ENCODE results near the gene PDIA2. TPM values are rescaled to one million over a fixed set of nuclear protein-coding genes. Genes with fewer than 3 reads are reported as not detected.
"Not testable (repeated sequence)": the region's sequence is repeated elsewhere in the genome, so short reads cannot be mapped to it uniquely, and the experiment has no call there.

Gene PDIA2
- polyA plus RNA-seq, 12 donors, result 0.27 to 2.4 (median 0.75) TPM; not detected in 2

- no peak for DNase-seq
Observed at GRCh38 chr16:325375-326145, 42.6 kb downstream of the PDIA2 start.

GRCh38 chr16:330741-331140 is 47.8 kb downstream of the PDIA2 start:
- no peak for DNase-seq

- DNase-seq, result peak; percentile 59
Observed at GRCh38 chr16:331181-331814, 48.3 kb downstream of the PDIA2 start.

- no peak for DNase-seq
Observed at GRCh38 chr16:333406-334094, 50.6 kb downstream of the PDIA2 start.

GRCh38 chr16:334164-334832 is 51.3 kb downstream of the PDIA2 start:
- DNase-seq, result not testable (repeated sequence)

- not testable (repeated sequence) for DNase-seq
Observed at GRCh38 chr16:334861-335632, 52.1 kb downstream of the PDIA2 start.

- DNase-seq, result no peak
Observed at GRCh38 chr16:336269-336668, 53.3 kb downstream of the PDIA2 start.

Other genes starting within 250 kb of the PDIA2 start
- gene POLR3K, start 229.6 kb upstream of the PDIA2 start, polyA plus RNA-seq (ENCODE audit: insufficient read length in 12 of 12), result 10 to 100 TPM in 1 of 12 donors, 1 to 10 TPM in 10, not detected in 1; 6.0 to 13.5 (median 7.8) TPM
- gene SNRNP25, start 229.3 kb upstream of the PDIA2 start, polyA plus RNA-seq (ENCODE audit: insufficient read length in 12 of 12), result 10 to 100 TPM in 11 of 12 donors, not detected in 1; 19.6 to 39.7 (median 23.7) TPM
- gene RHBDF1, start 210.5 kb upstream of the PDIA2 start, polyA plus RNA-seq (ENCODE audit: insufficient read length in 12 of 12), result 10 to 100 TPM in 11 of 12 donors, not detected in 1; 31.2 to 66.9 (median 42.5) TPM
- 10 to 100 TPM in 11 of 12 donors, not detected in 1; 16.8 to 38.1 (median 24.6) TPM for gene MPG, start 204.9 kb upstream of the PDIA2 start, polyA plus RNA-seq (ENCODE audit: insufficient read length in 12 of 12)
- gene NPRL3, start 144.5 kb upstream of the PDIA2 start, polyA plus RNA-seq (ENCODE audit: insufficient read length in 12 of 12), result 10 to 100 TPM in 11 of 12 donors, not detected in 1; 22.2 to 38.6 (median 24.9) TPM
- 10 to 100 TPM in 2 of 12 donors, 1 to 10 TPM in 7, under 1 TPM in 1, not detected in 2; 0.39 to 18.1 (median 2.9) TPM for gene HBZ, start 130.5 kb upstream of the PDIA2 start, polyA plus RNA-seq (ENCODE audit: insufficient read length in 12 of 12)
- gene HBM, start 117.2 kb upstream of the PDIA2 start, polyA plus RNA-seq (ENCODE audit: insufficient read length in 12 of 12), result 10 to 100 TPM in 4 of 12 donors, 1 to 10 TPM in 6, not detected in 2; 1.5 to 22.3 (median 6.9) TPM
- over 10,000 TPM in 1 of 12 donors, 1,000 to 10,000 TPM in 9, 100 to 1,000 TPM in 1, not detected in 1; 758 to 11,097 (median 3,094) TPM for gene HBA2, start 110.3 kb upstream of the PDIA2 start, polyA plus RNA-seq (ENCODE audit: insufficient read length in 12 of 12)
- gene HBA1, start 106.5 kb upstream of the PDIA2 start, polyA plus RNA-seq (ENCODE audit: insufficient read length in 12 of 12), result over 10,000 TPM in 1 of 12 donors, 1,000 to 10,000 TPM in 9, 100 to 1,000 TPM in 2; 512 to 13,335 (median 2,461) TPM
- 1 to 10 TPM in 3 of 12 donors, under 1 TPM in 7, not detected in 2; 0.35 to 5.6 (median 0.67) TPM for gene HBQ1, start 102.7 kb upstream of the PDIA2 start, polyA plus RNA-seq (ENCODE audit: insufficient read length in 12 of 12)
- 100 to 1,000 TPM in 2 of 12 donors, 10 to 100 TPM in 9, not detected in 1; 52.4 to 116 (median 67.1) TPM for gene LUC7L, start 53.7 kb upstream of the PDIA2 start, polyA plus RNA-seq (ENCODE audit: insufficient read length in 12 of 12)
- gene FAM234A, start 48.3 kb upstream of the PDIA2 start, polyA plus RNA-seq (ENCODE audit: insufficient read length in 12 of 12), result 10 to 100 TPM in 11 of 12 donors, not detected in 1; 26.7 to 74.6 (median 38.5) TPM
- gene RGS11, start 7.2 kb upstream of the PDIA2 start, polyA plus RNA-seq (ENCODE audit: insufficient read length in 12 of 12), result 1 to 10 TPM in 8 of 12 donors, under 1 TPM in 3, not detected in 1; 0.59 to 9.0 (median 1.2) TPM
- 1 to 10 TPM in 3 of 12 donors, under 1 TPM in 6, not detected in 3; 0.53 to 2.4 (median 0.93) TPM for gene ARHGDIG, start 2.6 kb upstream of the PDIA2 start, polyA plus RNA-seq (ENCODE audit: insufficient read length in 12 of 12)
- gene AXIN1, start 69.6 kb downstream of the PDIA2 start, polyA plus RNA-seq (ENCODE audit: insufficient read length in 12 of 12), result 10 to 100 TPM in 7 of 12 donors, 1 to 10 TPM in 4, not detected in 1; 8.1 to 21.7 (median 10.7) TPM
- gene MRPL28, start 87.4 kb downstream of the PDIA2 start, polyA plus RNA-seq (ENCODE audit: insufficient read length in 12 of 12), result 10 to 100 TPM in 11 of 12 donors, not detected in 1; 31.5 to 51.3 (median 36.6) TPM
- 10 to 100 TPM in 11 of 12 donors, not detected in 1; 18.0 to 38.6 (median 23.1) TPM for gene PGAP6, start 98.8 kb downstream of the PDIA2 start, polyA plus RNA-seq (ENCODE audit: insufficient read length in 12 of 12)
- gene NME4, start 114.0 kb downstream of the PDIA2 start, polyA plus RNA-seq (ENCODE audit: insufficient read length in 12 of 12), result 100 to 1,000 TPM in 2 of 12 donors, 10 to 100 TPM in 9, not detected in 1; 50.6 to 158 (median 70.1) TPM
- gene DECR2, start 118.7 kb downstream of the PDIA2 start, polyA plus RNA-seq (ENCODE audit: insufficient read length in 12 of 12), result 10 to 100 TPM in 6 of 12 donors, 1 to 10 TPM in 5, not detected in 1; 7.7 to 26.3 (median 11.0) TPM
- 10 to 100 TPM in 11 of 12 donors, not detected in 1; 20.7 to 47.1 (median 27.6) TPM for gene RAB11FIP3, start 142.5 kb downstream of the PDIA2 start, polyA plus RNA-seq (ENCODE audit: insufficient read length in 12 of 12)
- gene CAPN15, start 244.5 kb downstream of the PDIA2 start, polyA plus RNA-seq (ENCODE audit: insufficient read length in 12 of 12), result 10 to 100 TPM in 11 of 12 donors, not detected in 1; 17.3 to 42.3 (median 23.1) TPM